NCI-H82 treated with DMSO at 0.1 percent for 48 hours (cell line): Measurements from ENCODE around the gene HSPA12B.

ENCODE experiments used
- DNase-seq: peaks from one replicate; lab custom pipeline; 2025; ENCODE audit not compliant: unreplicated experiment; lab: John Stamatoyannopoulos, UW

Gene HSPA12B

GRCh38 chr20:3728354-3728753 is 4.1 kb upstream of the HSPA12B start:
- no peak for DNase-seq

- no peak for DNase-seq
Measured at GRCh38 chr20:3728876-3729275, 3.6 kb upstream of the HSPA12B start.

- DNase-seq, result no peak
Measured at GRCh38 chr20:3729378-3729777, 3.1 kb upstream of the HSPA12B start.

- DNase-seq, result no peak
Measured at GRCh38 chr20:3729811-3730540, 2.5 kb upstream of the HSPA12B start.

GRCh38 chr20:3730803-3731672 is 1.4 kb upstream of the HSPA12B start:
- no peak for DNase-seq

- DNase-seq, result no peak
Measured at GRCh38 chr20:3731944-3732326, 550 bp upstream of the HSPA12B start.

GRCh38 chr20:3733119-3733995 is 872 bp downstream of the HSPA12B start:
- DNase-seq, result no peak

- no peak for DNase-seq
Measured at GRCh38 chr20:3734111-3734843, 1.8 kb downstream of the HSPA12B start.

- DNase-seq, result no peak
Measured at GRCh38 chr20:3735768-3736167, 3.3 kb downstream of the HSPA12B start.

DNA sequence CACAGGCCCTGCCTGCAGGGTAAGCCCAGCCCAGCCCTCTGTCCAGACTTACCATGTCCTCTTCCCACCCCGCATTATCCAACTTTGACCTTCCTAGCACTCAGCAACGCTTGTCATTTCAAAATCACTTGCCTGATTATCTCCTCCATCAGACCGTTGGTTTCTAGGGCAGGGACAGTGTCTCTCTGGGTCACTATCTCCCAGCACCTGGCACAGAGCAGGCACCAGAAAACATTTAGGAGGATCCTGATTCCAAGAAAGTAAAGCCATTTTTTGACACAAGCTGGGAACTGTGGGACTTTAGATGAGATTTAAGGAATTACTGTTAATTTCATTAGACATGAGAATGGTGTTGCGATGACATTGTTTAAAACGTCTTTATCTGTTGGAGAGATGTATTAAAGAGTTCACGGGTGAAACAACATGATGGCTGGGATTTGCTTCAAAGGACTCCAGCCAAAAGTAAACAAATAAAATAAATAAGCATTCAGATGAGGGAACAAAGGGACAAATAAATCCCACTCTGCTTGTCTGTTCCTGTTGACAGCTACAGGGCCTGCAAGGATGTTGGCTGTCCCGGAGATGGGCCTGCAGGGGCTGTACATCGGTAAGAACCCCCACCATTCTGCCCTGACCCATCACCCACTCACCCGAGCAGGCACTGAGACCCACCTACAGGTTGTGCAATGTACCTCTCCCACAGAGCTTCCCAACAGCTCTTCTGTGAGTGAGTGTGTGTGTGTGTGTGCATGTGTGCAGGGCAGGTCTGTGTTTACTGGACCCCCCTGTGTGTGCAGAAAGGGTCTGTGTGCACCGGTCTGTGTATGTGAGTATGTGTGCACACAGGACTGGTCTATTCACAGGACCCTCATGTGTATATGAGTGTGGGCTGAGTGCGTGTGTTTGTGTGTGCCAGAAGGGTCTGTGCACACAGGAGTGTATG is 5.9 kb downstream of the HSPA12B start:
- no peak for DNase-seq

DNA sequence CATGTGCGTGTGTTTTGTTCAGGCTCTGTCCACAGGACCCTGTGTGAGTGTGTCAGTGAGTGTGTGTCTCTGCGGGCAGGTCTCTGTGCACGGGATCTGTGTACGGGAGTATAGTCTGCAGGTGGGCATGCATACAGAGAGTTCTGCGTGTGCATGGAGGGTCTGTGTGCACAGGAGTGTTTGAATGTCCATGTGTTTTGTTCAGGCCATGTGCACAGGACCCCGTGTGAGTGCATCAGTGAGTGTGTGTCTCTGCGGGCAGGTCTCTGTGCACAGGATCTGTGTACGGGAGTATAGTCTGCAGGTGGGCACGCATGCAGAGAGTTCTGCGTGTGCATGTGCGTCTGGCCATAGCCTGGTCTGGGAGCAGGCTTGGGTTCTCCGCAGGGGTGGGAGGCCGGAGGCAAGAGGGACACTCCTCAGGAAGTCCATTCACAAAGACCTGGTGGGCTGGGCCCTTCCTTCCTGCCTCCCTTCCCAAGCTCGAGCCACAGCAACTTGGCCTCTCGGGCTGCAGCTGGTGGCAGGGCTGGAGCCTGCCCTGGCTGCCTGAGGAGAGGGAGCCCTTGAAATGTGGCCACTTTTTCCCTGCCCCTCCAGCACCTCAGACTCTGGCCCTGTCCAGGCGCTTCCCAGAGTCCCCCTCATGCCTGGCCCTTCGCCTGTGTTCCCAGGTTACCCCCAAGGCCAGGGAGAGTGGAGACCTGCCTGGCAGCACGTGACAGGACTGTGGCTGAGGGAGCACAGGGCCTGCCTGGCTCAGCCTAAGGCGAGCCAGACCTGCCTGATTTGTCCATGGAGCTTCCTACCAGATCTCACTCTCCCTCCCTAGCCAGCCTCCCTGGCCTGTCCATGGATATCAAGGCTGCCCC is 6.8 kb downstream of the HSPA12B start:
- DNase-seq, result no peak

- no peak for DNase-seq
Measured at GRCh38 chr20:3739926-3740451, 7.5 kb downstream of the HSPA12B start.

DNA sequence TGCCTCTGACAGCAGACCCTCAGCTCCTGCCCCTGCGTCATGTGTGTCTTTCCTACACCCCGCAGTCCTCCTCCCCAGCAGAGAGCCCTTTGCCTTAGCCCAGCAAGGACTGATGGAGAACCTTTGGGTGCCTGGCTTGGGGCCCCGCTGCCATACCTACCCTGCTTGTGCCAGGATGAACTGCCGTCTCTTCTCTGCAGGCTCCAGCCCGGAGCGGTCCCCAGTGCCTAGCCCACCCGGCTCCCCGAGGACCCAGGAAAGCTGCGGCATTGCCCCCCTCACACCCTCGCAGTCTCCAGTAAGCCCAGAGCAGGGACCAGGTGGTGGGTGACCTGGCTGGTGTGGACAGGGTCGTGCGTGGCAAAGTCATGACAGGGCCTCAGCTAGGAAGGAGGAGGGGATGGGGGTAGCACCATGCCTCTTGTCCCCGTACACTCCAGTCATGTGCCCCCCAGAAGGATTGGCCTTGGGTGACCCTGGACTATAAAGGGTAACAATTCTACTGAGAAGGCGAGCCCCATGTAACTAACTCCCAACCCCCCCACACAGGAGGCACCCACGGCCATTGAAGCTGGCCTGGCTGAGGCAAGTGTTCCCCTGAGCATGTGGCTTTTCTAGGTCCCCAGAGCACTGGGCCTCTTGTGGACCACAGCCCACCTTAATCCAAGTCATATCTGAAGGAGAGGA is 8.3 kb downstream of the HSPA12B start:
- DNase-seq, result no peak

DNA sequence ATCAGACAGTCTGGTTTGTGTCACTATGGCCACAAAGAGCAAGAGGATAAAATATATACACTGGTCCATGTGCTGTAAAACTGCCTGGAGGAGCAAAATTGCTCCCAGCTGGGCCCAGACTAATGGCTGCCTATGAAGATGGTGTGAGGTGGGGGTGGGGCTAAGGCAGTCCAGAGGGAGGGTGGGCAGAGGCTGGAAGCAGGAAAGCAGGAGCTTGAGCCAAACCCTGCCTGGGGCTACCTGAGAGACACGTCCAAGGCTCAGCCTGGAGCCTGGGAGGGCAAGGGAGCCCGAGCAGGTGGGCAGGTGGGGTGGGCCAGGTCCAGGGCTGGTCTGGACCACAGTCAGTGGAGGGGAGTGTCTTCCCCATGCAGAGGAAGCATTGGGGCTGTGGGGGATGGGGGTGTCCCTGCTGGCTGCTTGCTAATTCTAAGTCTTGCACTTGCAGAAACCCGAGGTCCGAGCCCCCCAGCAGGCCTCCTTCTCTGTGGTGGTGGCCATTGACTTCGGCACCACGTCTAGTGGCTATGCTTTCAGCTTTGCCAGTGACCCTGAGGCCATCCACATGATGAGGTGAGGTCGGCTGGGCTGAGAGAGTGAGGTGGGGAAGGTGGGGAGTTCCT is 9.5 kb downstream of the HSPA12B start:
- DNase-seq, result no peak

GRCh38 chr20:3743251-3743650 is 10.8 kb downstream of the HSPA12B start:
- no peak for DNase-seq

GRCh38 chr20:3744037-3744436 is 11.6 kb downstream of the HSPA12B start:
- DNase-seq, result no peak
